A673 (cell line): Measurements from ENCODE around the gene HEBP2. TPM values are rescaled to one million over a fixed set of nuclear protein-coding genes. Genes with fewer than 3 reads are reported as not detected.

Experiments used
- BruUV-seq: library from RNA; stranded (reverse); fragments of 400-500 nt; replicated peaks from 2 replicates; lab custom pipeline; 2021; lab: Mats Ljungman, UMichigan
- CTCF ChIA-PET: fragments of 300-600 bp; sonication (Branson Sonifier 250); formaldehyde crosslinking; loops from one replicate; lab custom pipeline; 2022; ENCODE audit warnings: antibody characterized with exemption; lab: Charles Lee
- POLR2A ChIA-PET: fragments of 300-600 bp; sonication (Branson Sonifier 250); formaldehyde crosslinking; loops from one replicate; lab custom pipeline; 2022; ENCODE audit warnings: antibody characterized with exemption; ENCODE audit not compliant: low non-redundant PET; lab: Charles Lee
- DNase-seq: peaks from one replicate; pipeline ENCODE4 v3.0.0-alpha.2; 2015; ENCODE audit warnings: low spot score
- H3K27ac ChIP-seq: fragments of 200-600 bp; sonication (generic); 2 replicates; pipeline ENCODE4 v1.5.1; 2016; ENCODE audit warnings: mixed run types, low read depth, mild to moderate bottlenecking, mixed read lengths, antibody characterized with exemption, low read length; ENCODE audit not compliant: poor library complexity, severe bottlenecking
- H3K27me3 ChIP-seq: fragments of 200-600 bp; sonication (generic); replicated peaks from 2 replicates; pipeline ENCODE4 v1.6.1; 2017; ENCODE audit warnings: mixed run types, low read depth, mild to moderate bottlenecking, mixed read lengths, antibody characterized with exemption, low read length; ENCODE audit not compliant: insufficient read depth, poor library complexity
- H3K36me3 ChIP-seq: fragments of 200-600 bp; sonication (generic); 2 replicates; pipeline ENCODE4 v1.6.1; 2016; ENCODE audit warnings: mixed run types, mild to moderate bottlenecking, mixed read lengths, antibody characterized with exemption, low read length; ENCODE audit not compliant: insufficient read depth, poor library complexity, severe bottlenecking
- H3K4me1 ChIP-seq: fragments of 200-600 bp; sonication (generic); 2 replicates; pipeline ENCODE4 v1.6.1; 2017; ENCODE audit warnings: mixed run types, mild to moderate bottlenecking, mixed read lengths, antibody characterized with exemption, low read length; ENCODE audit not compliant: insufficient read depth, poor library complexity, severe bottlenecking
- H3K4me3 ChIP-seq: fragments of 200-600 bp; sonication (generic); 2 replicates; pipeline ENCODE4 v1.5.1; 2016; ENCODE audit warnings: low read depth, mixed run types, mild to moderate bottlenecking, mixed read lengths, low read length; ENCODE audit not compliant: poor library complexity, severe bottlenecking
- H3K9me3 ChIP-seq: fragments of 200-600 bp; sonication (generic); 2 replicates; pipeline ENCODE4 v1.6.1; 2016; ENCODE audit warnings: mixed run types, low read depth, mild to moderate bottlenecking, mixed read lengths, antibody characterized with exemption, low read length; ENCODE audit not compliant: poor library complexity, severe bottlenecking
- EZH2 ChIP-seq: fragments of 200-600 bp; sonication (generic); IDR thresholded peaks from 2 replicates; pipeline ENCODE4 v1.6.1; 2017; ENCODE audit warnings: borderline replicate concordance, low read depth, mild to moderate bottlenecking, mixed read lengths, antibody characterized with exemption, low read length; ENCODE audit not compliant: poor library complexity, severe bottlenecking
- intact Hi-C: fragments of 100-400 bp; cut with micrococcal nuclease; formaldehyde crosslinking; loops from one replicate; pipeline ENCODE4 v1.10.0; 2022; ENCODE audit not compliant: unreplicated experiment
- total RNA-seq: library from RNA; stranded (reverse); gene quantifications from 2 replicates; pipeline ENCODE4 v1.2.3, GENCODE V29; 2021
- TF ChIP-seq, protein P1 (sequence below): fragments of 300-800, 200-600 bp; sonication (generic); conservative IDR thresholded peaks from 2 replicates; pipeline ENCODE4 v1.5.1; 2017; ENCODE audit warnings: low read depth, mild to moderate bottlenecking, antibody characterized with exemption, low read length, moderate library complexity, mixed read lengths

Gene HEBP2
- total RNA-seq, 1 experiment from 2014 or later, result 8.7 TPM

DNA sequence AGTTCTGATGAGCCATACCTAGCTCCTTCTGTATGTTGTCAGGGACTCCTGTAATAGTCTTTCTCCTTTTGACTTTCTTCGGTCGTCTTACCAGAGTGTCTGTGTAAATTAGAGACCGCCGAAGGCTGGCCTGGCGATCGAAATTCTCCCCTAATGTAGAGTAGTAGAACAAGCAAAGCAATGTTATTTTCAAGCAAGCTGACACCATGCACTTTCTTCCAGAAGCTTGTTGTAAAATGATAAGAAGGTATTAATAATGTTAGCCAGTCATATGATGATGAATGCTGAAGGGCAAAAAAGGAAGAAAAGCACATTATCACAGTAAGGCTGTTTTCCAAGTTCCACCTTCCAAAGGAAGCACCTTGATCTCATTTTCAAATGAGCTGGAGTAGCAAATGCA is 37.9 kb downstream of the HEBP2 start:
- H3K9me3 ChIP-seq, result no peaks in the 10 kb centered on the region
- ChIA-PET POLR2A (no interaction called here), CTCF (no interaction called here)
- intact Hi-C loops, result no loop called here
- peaks cover 8% of the 10 kb centered on the region for H3K4me1 ChIP-seq
- H3K27ac ChIP-seq, result no peak overlapping the region
- DNase-seq, result no peak
- no peaks in the 10 kb centered on the region for H3K36me3 ChIP-seq
- TF ChIP-seq, protein P1, sequence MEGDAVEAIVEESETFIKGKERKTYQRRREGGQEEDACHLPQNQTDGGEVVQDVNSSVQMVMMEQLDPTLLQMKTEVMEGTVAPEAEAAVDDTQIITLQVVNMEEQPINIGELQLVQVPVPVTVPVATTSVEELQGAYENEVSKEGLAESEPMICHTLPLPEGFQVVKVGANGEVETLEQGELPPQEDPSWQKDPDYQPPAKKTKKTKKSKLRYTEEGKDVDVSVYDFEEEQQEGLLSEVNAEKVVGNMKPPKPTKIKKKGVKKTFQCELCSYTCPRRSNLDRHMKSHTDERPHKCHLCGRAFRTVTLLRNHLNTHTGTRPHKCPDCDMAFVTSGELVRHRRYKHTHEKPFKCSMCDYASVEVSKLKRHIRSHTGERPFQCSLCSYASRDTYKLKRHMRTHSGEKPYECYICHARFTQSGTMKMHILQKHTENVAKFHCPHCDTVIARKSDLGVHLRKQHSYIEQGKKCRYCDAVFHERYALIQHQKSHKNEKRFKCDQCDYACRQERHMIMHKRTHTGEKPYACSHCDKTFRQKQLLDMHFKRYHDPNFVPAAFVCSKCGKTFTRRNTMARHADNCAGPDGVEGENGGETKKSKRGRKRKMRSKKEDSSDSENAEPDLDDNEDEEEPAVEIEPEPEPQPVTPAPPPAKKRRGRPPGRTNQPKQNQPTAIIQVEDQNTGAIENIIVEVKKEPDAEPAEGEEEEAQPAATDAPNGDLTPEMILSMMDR, result no peak
- TF ChIP-seq EZH2, result no peak
- BruUV-seq, result no TSS peak
- H3K4me3 ChIP-seq, result no peak overlapping the region
- H3K27me3 ChIP-seq, result no peaks in the 10 kb centered on the region

GRCh38 chr6:138442663-138443062 is 38.6 kb downstream of the HEBP2 start:
- intact Hi-C loops, result no loop called here
- POLR2A ChIA-PET, result no interaction called here
- no TSS peak for BruUV-seq

DNA sequence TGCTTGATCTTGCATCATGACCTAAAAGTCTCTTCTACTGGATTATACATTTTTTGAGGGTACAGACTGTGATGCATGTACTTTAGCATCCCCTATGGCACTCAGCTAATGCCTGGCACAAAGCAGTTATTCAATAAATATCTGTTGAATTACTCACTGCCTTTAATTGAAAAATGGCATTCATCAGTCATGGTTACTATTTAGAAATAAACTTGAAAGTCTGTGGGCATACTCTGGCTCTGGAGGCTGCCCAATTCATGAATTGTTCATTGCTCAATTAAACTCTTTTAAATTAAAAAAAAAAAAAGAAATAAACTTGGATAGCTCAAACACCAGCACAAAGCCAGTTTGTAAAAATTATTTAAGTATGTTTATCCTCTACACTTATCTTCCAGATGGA is 40.0 kb downstream of the HEBP2 start:
- no peaks in the 10 kb centered on the region for H3K9me3 ChIP-seq
- BruUV-seq, result no TSS peak

More at GRCh38 chr6:138442663-138443062, 38.6 kb downstream of the HEBP2 start:
- TF ChIP-seq, protein P1, result no peak
- TF ChIP-seq EZH2, result no peak
- Histone ChIP-seq H3K36me3 (no peaks in the 10 kb centered on the region), H3K4me1 (peaks cover 8% of the 10 kb centered on the region), H3K27me3 (no peaks in the 10 kb centered on the region), H3K27ac (no peak overlapping the region), H3K4me3 (no peak overlapping the region), H3K9me3 (no peaks in the 10 kb centered on the region)
- no peak for DNase-seq
- CTCF ChIA-PET, result no interaction called here

More for the DNA sequence above, 40.0 kb downstream of the HEBP2 start:
- peak; percentile 7 for DNase-seq
- no peaks in the 10 kb centered on the region for H3K27me3 ChIP-seq
- peaks cover 8% of the 10 kb centered on the region for H3K4me1 ChIP-seq
- intact Hi-C loops, result no loop called here
- H3K36me3 ChIP-seq, result no peaks in the 10 kb centered on the region
- POLR2A ChIA-PET, result no interaction called here
- no peak for TF ChIP-seq EZH2
- TF ChIP-seq, protein P1, result no peak
- H3K27ac ChIP-seq, result no peak overlapping the region
- CTCF ChIA-PET, result no interaction called here
- H3K4me3 ChIP-seq, result no peak overlapping the region
